Stimulated activated CD8-positive, alpha-beta memory T cell treated with anti-CD3 and anti-CD28 coated beads, Interleukin-4, amount 100 ng/mL, for 48 hours (primary cell): Measurements from ENCODE around the gene REC114.
"Not testable (repeated sequence)": the region's sequence is repeated elsewhere in the genome, so short reads cannot be mapped to it uniquely, and the experiment has no call there.

ENCODE experiments used
- DNase-seq: peaks from one replicate; pipeline ENCODE4 v3.0.0-alpha.2; 2020

Gene REC114

DNA sequence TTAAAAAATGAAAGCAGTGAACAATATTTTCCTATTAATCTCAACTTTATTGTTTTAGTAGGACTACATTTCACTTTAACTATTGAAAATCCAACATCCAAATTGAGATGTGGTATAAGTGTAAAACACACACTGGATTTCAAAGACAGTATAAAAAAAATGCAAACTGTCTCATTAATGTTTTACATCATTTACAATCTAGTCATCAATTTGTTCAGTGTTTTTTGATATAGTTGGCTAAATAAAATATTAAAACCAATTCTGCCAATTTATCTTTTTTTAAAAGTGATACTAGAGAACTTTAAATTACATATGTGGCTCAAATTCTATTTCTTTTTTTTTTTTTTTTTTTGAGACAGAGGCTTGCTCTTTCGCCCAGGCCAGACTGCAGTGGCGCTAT lies 95.2 kb downstream of the REC114 start:
- no peak for DNase-seq

DNA sequence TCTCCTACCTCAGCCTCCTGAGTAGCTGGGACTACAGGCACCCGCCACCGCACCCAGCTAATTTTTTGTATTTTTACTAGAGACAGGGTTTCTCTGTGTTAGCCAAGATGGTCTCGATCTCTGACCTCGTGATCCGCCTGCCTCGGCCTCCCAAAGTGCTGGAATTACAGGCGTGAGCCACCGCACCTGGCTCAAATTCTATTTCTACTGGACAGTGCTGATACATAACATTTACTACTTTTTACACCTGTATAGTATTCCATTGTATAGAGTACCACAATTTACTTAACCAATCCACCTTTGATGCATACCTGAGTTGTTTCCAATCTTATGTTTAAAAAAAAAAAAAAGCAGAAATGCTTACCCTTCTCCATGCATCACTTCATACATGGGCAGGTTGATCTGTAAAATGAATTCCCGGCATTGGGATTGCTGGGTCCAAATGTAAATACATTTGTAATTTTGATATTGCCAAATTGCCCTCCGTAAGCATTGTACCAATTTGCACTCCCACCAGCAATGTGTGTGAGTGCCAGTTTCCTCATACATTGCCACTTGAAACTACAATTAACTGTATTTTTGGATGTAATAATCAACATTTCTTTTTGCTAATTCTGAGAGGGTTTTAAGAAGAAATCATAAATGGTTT lies 95.7 kb downstream of the REC114 start:
- DNase-seq = no peak

DNA sequence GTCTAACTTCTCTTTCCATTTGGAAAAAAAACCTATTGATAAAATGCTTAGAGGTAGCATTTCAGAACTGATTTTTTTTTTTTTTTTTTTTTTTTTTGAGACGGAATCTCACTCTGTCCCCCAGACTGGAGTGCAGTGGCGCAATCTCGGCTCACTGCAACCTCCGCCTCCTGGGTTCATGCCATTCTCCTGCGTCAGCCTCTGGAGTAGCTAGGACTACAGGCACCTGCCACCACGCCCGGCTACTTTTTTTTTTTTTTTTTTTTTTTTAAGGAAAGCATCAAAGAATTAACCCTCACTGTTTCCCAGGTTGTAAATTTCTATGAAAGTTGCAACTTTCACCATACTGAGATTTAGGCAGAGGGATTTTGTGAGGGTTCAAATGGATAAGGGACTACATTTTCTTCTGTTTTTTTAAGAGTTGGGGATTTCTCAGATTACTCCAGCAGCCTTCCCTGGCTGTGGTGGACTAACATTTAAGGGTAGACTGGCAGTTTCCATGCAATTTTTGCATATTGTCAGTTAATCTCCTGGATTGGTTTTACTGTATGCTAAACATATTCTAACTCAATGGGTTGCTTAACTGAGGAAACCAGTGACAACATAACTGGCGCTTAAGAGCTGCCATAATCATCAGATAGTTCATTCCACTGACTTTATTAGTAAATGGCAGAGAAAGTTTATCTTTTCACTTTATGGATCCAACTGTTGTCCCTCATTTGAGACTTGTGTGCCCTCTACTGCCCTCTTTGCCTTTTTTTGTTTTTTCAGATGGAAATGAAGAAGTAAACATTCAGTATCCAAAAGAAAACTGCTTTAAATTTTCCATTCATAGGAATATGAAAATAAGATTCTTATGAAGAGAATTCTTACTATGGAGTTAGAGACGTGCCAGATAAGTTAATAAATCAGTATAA lies 96.5 kb downstream of the REC114 start:
- DNase-seq = no peak

DNA sequence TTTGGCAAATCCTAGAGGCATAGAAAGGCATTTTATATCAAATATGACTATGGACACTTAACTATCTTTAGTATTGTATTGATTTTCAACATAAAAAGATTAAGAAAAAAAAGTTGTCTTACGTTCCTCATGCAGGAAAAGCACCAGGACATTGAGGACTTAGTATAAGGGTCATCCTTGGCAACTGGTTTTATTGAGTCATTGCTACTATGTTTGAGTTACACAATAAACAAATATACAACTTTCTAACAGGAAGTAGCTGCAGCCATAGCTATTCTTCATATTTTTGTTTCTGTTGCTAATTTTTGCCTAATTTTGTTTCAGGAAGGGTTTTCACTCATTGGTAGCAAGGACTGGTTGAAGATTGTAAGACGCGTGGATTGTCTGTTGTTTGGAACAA lies 97.2 kb downstream of the REC114 start:
- DNase-seq = no peak

DNA sequence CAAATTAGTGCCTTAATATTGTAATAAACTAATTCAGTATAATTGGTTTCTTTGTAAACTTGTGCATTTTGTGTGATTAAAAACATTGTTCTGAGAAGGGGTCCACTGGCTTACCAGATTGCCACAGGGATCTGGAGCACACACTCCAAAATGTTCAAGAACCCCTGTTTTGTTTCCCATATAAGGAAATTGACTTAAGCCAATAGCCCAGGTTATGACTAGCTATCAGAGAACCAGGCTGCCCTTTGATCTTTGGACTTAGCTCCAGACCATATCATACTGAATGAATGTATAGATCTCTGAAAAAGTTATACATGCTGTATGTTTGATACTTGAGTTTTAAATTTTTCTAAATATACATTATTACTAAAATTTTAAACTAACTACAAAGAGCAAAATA lies 98.5 kb downstream of the REC114 start:
- no peak for DNase-seq

DNA sequence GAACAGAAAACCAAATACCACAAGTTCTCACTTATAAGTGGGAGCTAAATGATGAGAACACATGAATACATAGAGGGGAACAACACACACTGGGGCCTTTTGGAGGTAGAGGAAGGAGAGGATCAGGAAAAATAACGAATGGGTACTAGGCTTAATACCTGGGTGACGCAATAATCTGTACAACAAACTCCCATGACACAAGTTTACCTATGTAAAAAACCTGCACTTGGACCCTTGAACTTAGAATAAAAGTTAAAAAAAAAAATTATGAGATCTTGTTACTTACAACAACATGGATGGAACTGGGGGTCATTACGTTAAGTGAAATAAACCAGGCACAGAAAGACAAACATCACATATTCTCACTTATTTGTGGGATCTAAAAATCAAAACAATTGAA lies 106.0 kb downstream of the REC114 start:
- not testable (repeated sequence) for DNase-seq

DNA sequence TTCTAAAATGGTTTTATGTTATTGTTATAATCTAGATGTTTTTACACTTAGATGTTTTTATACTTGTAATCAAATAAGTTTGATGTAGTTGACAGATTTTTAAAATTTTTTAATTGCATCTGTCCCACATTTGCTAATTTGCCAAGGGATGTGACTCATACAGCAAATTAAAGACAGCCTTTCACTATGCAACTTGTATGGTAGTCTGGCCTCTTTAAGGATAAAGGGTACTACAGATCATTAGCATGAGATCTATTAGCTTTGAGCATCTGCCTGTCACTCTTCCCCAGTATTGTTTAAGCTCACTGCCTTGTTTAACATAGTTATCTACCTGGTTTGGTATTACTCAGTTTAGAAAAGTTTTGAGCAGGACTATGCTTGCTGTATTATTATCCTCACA lies 107.2 kb downstream of the REC114 start:
- no peak for DNase-seq

DNA sequence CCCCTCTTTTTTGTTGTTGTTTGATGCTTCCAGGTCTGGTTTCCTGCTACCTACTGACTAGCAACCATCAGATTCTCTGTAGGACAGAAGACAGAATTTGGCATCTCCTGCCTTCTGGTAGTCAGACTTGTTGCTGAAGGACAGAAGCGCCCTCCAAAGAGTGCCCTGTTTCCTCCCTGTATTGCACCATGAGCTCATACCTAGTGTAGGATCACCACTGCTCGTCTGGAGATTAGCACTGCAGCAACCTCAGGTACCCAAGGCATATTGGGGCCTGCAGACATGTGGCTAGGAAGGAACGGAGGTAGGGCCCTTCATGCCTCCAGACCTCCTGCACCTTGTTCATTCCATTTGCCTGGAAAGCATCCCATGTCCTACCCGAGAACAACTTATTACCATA lies 112.1 kb downstream of the REC114 start:
- no peak for DNase-seq

DNA sequence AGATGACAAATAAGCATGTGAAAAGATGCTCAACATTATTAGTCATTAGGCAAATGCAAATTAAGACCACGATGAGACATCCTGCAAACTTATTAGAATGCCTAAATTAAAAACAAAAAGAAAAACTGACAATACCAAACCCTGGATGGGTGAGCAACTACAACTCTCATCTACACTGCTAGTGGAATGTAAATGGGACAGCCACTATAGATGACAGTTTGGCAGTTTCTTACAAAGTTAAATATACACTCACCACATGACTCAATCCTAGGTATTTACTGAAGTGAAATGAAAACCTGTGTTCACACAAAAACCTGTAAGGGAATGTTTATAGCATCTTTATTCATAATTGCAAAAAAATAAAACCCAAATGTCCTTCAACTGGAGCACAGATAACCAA lies 115.6 kb downstream of the REC114 start:
- no peak for DNase-seq

DNA sequence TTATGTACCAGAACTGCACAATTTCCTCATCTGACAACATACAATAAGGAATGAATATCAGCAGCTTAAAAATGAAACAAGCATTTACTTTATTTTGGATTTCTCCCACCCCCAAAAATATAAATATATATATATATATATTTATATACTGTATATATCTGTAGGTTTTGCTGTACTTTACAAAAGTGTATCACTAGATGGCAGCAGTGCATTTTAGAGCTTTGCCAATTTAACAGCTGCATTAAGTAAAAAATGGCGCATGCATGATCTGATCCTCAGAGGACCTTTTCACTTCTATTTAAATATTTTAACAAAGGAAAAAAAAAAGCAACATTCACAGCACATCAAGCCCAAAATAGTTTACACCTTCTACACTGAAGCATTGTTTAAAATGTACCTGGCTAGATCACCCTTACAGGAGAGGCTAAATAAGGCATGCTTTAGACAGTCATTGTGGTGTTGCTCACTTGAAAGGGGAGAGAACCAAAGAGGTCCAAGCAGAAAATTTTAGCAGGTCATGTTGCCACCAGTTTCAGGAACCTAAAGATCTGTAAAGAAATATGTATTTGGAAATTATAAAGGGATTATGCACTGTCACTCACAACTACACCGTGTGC lies 117.6 kb downstream of the REC114 start:
- DNase-seq = no peak

DNA sequence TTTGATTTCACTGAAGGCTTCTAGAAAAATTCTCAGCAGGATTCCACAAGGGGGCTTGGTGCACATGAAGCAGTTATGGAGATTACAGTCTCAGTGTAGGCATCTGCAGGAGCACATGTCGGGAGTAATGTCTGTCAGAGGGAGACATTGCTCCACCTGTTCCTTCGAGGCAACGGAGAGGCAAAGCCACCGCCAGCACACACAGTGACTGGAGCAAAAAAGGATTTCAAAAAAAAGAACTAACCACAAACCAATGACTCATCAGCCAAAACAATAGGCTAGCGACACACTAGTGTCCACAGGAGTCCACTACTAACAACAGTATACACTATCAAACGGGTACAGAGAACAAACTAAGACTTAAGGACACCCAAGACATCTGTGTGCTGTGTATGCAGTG lies 121.3 kb downstream of the REC114 start:
- no peak for DNase-seq

DNA sequence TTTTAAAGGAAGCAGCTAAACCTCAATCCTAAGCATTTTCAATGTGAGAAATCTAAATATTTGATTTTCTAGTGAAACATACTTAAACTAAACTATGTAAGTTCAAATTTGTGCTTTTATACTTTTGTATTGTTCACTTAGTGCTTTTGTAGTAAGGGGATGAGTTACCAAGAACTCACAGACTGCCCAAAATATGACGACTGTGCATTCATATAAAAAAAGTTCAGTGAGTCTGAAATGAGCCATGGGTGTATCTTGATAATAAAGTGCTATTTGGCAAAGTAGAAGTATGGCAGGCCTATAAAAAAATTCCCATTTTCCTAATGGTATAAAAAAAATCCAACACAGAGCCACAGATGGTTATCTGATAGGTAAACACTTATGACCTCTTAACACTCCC lies 124.1 kb downstream of the REC114 start:
- DNase-seq = no peak

DNA sequence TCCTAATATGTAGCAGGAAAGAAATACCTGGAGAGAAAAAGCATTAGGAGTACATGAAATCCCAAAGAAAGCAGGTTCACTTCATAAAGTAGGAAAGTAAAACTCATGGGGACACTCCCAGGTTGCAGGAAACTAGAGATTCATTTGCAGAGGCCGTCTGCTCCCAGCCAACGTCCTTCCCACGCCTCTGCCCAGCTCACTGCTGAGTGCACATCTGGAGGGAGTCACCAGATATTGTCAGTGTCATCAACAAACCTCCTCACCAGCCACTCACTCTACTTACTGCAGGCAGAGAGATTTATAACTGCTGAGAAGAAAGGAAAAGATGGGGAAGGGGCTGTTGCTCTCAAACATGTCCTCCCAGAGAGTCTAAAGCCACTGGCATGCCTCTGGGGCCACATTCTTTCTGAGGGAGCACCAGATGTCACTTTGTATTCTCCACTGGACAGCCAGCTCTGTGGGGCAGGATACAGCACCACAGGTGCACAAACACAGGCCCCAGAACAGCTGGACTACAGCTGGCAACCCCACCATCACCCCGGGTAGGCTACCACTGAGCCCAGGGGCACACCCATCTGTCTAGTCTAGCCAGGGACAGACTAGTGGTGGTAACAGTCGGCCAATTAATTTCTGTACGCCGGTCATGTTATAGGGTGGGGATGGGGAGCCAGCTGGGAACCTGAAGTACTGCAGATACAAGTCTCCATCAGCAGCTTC lies 125.8 kb downstream of the REC114 start:
- no peak for DNase-seq

DNA sequence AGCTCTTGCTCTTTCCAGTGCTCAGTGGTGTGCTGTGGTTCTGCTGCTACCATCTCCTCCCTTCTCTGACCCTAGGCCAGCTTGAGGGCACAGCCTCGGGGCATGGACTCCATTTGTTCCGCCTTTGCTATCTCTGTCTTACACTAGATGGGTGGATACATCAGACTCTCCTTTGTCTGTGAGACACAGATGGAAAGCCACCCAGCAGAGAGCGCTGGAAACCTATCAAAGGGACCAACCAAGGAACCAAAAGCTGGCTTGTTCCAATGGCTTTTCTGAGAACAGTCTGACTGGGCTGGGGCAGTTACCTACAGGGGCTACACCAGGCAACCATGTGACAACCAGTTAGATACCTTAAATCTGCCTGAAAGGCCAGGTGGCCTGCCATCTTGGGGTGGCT lies 126.4 kb downstream of the REC114 start:
- DNase-seq = no peak

DNA sequence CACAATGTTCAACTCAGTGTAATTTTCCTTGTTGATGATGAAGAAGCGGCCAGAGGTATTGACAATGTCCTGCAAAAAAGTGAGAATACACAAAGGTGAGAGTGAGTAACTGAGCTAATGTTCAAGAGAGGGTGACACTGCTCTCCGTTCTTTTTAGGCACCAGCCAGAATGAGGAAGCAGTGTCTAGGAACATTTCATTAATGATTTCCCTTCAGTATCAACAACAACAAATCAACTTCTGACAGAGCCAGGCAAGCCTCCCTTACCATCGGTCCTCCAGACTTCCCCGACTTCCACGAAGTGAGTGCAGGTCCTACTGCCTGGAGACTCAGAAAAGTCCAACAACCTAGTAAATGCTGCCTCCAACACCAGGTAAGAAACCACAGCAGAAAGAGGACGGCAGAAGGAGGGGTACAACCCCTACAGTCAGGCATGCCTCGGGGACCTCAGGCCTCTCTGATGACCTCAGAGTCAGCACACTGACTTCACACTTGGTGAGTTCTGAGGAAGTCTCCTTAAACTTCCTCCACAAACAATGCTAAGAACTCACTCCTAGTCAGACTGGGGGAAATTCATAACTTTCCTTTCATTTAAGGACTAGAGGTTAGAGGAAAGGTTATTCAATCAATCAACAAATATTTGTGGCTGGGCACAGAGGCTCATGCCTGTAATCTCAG lies 127.5 kb downstream of the REC114 start:
- no peak for DNase-seq

DNA sequence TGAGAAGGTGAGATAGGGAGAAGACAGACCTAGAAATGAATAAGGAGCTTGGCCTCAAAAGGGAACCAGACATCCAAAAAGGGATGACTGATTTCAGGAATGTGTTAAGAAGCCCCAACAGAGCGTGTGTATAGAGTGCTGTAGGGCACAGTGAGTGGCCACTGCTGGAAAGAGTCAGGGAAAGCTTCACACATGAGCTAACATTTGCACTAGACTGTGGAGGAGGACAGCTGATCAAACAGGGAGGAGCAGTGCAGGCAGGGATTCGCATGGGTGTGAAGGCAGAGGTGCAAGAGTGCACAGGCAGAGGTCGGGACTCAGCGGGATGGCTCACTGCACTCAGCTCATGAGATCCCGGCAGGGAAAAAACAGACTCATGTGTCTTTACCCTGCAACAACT lies 128.4 kb downstream of the REC114 start:
- DNase-seq = no peak

DNA sequence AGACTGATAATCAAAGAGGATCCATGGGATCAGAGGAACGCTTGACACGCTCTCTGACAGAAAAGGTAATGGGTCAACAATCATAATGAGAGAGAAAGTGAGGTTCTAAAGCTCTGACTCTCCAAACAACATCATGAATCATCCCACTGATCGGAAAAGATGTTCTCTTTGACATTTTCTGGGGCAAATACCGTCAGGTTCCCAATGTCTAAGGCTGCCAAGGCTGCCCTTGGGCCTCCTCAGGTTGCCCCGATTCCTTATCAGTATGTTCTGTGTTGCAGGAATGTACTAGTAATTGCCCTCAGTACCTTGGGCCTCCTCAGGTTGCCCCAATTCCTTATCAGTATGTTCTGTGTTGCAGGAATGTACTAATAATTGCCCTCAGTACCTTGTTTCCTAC lies 129.3 kb downstream of the REC114 start:
- DNase-seq = no peak

DNA sequence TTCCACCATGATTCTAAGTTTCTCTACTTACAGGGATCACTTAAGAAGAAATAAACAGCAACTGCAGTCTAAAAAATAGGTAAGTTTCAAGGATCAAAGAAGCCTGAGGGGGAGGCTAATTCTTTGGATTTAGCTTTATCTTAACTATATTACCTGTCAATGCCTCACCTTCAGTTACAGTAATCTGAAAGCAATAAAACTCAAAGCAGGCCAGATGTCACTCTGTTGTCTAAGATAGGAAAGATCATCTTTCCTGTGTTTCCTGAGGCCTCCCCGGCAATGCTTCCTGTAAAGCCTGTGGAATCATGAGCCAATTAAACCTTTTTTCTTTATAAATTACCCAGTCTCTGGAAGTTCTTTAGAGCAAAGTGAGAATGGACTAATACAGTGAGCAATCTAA lies 130.1 kb downstream of the REC114 start:
- DNase-seq = no peak

DNA sequence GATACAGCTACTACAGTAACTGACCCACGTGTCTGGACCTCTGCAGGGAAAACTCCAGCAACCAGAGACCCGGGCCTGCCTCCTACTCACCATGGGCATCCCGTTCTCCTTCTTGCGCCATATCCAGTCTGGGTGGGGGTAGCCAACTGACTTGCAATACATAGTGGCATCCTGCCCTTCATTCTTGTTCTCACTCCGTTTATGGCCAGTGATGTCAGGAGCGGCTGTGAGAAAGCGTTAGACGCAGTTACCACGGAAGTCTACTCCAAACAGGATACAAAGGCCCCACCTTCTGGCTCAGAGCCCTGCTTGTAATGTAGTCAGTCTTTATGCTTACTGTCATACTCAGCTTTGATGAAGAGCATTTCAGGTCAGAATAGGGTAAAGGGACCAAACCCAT lies 130.6 kb downstream of the REC114 start:
- no peak for DNase-seq

DNA sequence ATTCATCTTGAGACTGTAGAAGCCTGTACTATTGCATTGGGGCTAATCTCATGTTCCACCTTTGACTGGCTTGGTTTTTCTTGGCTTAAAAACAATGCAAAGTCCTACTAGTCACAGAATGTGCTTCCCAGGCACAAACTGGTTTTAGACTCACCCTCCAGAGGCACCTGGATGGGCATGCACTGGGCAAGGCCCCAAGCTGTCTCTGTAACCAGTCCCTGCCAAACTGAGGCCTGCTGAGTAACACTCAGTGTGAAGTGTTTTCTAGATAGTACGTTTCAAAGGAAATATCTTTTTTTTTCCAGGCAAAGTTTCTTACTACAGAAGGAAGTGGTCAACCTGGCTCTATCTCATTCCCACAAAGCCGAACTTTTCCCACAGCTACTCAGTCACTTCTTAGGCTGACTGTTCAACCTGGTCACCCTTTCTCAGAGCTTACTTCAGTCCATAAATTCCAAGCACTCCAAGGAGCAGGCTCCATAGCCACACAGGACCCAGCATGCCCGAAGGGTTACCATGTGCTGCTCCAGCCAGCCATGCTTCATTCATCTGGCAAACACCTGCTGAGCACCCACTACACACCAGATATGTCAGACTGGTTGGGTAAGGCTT lies 132.8 kb downstream of the REC114 start:
- DNase-seq = no peak

DNA sequence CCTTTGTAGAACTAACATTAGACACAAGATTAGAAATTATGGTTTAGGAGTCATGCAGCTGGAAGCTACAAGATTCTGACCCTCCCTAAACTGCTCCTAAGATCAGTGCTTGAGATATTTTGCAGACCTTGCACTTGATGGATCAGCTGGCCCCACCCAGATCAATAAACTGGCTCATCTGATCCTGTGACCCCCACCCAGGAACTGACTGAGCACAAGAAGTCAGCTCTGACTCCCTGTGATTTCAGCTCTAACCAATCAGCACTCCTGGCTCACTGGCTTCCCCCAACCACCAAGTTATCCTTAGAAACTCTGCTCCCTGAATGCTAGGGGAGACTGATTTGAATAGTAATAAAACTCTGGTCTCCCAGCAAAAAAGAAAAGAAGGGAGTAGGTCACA lies 134.6 kb downstream of the REC114 start:
- DNase-seq = not testable (repeated sequence)

DNA sequence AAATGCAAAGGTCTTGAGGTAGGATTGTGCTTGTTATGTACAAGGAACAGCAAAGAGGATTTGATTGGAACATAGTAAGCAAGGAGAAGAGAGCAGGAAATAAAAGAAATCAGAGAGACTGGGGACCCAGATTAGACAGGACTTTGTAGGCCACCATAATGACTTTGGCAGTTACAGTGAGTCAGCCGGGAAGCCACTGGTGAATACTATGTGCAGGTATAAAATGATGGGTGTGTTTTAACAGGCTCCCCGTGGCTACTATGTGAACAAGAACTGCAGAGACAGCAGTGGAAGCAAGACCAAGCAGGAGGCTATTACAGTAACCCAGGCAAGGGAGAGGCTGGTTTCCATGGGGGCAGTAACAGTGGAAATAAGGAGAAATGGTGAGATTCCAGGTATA lies 135.1 kb downstream of the REC114 start:
- DNase-seq = no peak
